ENCODE data around the gene CWF19L1. TPM values are rescaled to one million over a fixed set of nuclear protein-coding genes. Genes with fewer than 3 reads are reported as not detected.

Gene CWF19L1
- total RNA-seq, 1 experiment from 2014 or later: 28.1 TPM

- TF ChIP-seq, protein P1, sequence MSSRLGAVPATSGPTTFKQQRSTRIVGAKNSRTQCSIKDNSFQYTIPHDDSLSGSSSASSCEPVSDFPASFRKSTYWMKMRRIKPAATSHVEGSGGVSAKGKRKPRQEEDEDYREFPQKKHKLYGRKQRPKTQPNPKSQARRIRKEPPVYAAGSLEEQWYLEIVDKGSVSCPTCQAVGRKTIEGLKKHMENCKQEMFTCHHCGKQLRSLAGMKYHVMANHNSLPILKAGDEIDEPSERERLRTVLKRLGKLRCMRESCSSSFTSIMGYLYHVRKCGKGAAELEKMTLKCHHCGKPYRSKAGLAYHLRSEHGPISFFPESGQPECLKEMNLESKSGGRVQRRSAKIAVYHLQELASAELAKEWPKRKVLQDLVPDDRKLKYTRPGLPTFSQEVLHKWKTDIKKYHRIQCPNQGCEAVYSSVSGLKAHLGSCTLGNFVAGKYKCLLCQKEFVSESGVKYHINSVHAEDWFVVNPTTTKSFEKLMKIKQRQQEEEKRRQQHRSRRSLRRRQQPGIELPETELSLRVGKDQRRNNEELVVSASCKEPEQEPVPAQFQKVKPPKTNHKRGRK (CRISPR knock-in tag; IDR thresholded peaks at IDR 0.05; ENCODE audit: borderline replicate concordance): no peak
Observed at GRCh38 chr10:100288196-100288595, 20.8 kb upstream of the CWF19L1 start (continued).

GRCh38 chr10:100287756-100288155 is 20.3 kb upstream of the CWF19L1 start:
- ChIA-PET POLR2A (no interaction called here), CTCF (interaction anchor here (1.5 kb wide), 1 partner anchor 16 kb away, joined by 5 read pairs; no protein-coding TSS in a partner anchor)
- H3K36me3 Mint-ChIP-seq: peaks cover 3% of the 10 kb centered on the region; the same call in 1 of the 2 replicates
- no peaks in the 10 kb centered on the region for H3K9me3 Mint-ChIP-seq
- H3K4me3 Mint-ChIP-seq: peak overlapping the region; percentile 20; the same call in 1 of the 2 replicates
- no peak for TF ChIP-seq RORB (CRISPR knock-in tag; IDR thresholded peaks at IDR 0.05)
- no peak for TF ChIP-seq NFE2L1 (CRISPR knock-in tag; IDR thresholded peaks at IDR 0.05)
- no peak for TF ChIP-seq SP1 (CRISPR knock-in tag; conservative IDR thresholded peaks at IDR 0.05)
- no peak overlapping the region for H3K27ac Mint-ChIP-seq
- peaks cover 20% of the 10 kb centered on the region for H3K4me1 Mint-ChIP-seq
- no peak for DNase-seq (ENCODE audit: low spot score)
- ATAC-seq: no peak
- H3K27me3 Mint-ChIP-seq (ENCODE audit: low read depth): peaks cover 5% of the 10 kb centered on the region

DNA sequence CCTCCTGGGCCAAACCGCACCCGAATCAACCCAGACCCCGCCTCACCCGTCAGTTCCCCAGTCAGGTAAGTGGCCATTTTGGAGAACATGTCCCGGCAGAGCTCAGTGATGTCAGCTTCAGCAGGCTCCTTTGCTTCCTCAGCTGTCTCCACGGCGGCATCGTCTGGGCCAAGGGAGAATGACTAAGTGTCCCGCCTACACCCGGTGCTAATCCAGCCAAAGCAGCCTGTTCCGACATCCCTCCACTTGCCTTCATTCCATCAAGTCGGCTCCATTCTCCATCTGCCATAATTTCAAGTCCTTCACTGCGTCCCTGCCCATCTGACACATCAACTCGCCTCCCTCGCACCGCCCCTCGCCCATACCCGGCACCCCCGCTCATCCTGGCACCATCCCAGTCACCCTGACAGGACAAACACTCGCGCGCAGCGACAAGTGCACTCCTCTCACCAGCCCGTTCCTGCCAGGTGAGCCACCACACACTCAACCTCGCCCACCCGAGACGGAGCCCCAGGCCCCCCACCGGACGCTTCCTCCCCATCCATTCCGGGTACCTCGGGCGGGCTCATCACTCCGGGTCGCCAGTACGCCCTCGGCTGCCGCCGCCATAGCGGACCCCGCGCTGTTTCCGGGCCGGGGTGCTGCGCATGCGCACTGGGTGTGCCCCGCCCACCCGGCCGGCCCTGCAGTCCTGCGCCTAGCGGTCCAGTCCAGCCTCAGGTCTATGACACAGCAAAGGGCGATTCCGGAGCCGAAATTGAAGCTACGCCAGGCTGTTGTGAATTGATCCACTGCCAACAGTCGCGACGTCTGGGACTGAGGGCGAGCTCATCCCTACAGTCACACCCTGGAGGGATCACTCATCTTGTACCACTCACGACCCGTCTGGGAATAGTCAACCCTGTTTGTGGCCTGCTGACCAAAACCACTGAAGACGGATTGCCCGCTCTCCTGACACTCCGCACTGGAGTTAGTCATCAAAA is 18.9 kb upstream of the CWF19L1 start, which contains the start of gene BLOC1S2:
Gene BLOC1S2, minus strand, starts transcription at position 630 of the 983 bp plus-strand sequence. Its CDS starts 21 bp downstream, at position 609.
- ChIA-PET CTCF (interaction anchor here (0.7 to 2.4 kb wide), 3 partner anchors 17 to 232 kb away, joined by 3 to 6 read pairs (median 5); no protein-coding TSS in a partner anchor), POLR2A (interaction anchor here (0.5 to 1.0 kb wide), 3 partner anchors 87 to 975 kb away, joined by 3 to 4 read pairs (median 3); partner anchors contain the start of genes COX15 and CUTC)
- Mint-ChIP-seq H3K27me3 (ENCODE audit: low read depth) (peaks cover 5% of the 10 kb centered on the region), H3K9me3 (no peaks in the 10 kb centered on the region), H3K36me3 (peaks cover 3% of the 10 kb centered on the region; the same call in 1 of the 2 replicates), H3K4me1 (peaks cover 17% of the 10 kb centered on the region), H3K27ac (peak within 1 kb of the TSS; percentile 94), H3K4me3 (peak within 1 kb of the TSS; percentile 99)
- peak; percentile 91 for ATAC-seq
- DNase-seq (ENCODE audit: low spot score): peak; percentile 85
- TF ChIP-seq HMGXB4 (CRISPR knock-in tag; IDR thresholded peaks at IDR 0.05): peak; percentile 72; the same call in 1 of the 2 replicates
- no peak for TF ChIP-seq ZNF416 (CRISPR knock-in tag; IDR thresholded peaks at IDR 0.05)
- TF ChIP-seq, protein P2, sequence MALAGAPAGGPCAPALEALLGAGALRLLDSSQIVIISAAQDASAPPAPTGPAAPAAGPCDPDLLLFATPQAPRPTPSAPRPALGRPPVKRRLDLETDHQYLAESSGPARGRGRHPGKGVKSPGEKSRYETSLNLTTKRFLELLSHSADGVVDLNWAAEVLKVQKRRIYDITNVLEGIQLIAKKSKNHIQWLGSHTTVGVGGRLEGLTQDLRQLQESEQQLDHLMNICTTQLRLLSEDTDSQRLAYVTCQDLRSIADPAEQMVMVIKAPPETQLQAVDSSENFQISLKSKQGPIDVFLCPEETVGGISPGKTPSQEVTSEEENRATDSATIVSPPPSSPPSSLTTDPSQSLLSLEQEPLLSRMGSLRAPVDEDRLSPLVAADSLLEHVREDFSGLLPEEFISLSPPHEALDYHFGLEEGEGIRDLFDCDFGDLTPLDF (CRISPR knock-in tag; IDR thresholded peaks at IDR 0.05): no peak
- no peak for TF ChIP-seq KAT7 (CRISPR knock-in tag; IDR thresholded peaks at IDR 0.05; ENCODE audit: borderline replicate concordance)
- TF ChIP-seq ZNF671 (CRISPR knock-in tag; IDR thresholded peaks at IDR 0.05): no peak
- TF ChIP-seq, protein P3, sequence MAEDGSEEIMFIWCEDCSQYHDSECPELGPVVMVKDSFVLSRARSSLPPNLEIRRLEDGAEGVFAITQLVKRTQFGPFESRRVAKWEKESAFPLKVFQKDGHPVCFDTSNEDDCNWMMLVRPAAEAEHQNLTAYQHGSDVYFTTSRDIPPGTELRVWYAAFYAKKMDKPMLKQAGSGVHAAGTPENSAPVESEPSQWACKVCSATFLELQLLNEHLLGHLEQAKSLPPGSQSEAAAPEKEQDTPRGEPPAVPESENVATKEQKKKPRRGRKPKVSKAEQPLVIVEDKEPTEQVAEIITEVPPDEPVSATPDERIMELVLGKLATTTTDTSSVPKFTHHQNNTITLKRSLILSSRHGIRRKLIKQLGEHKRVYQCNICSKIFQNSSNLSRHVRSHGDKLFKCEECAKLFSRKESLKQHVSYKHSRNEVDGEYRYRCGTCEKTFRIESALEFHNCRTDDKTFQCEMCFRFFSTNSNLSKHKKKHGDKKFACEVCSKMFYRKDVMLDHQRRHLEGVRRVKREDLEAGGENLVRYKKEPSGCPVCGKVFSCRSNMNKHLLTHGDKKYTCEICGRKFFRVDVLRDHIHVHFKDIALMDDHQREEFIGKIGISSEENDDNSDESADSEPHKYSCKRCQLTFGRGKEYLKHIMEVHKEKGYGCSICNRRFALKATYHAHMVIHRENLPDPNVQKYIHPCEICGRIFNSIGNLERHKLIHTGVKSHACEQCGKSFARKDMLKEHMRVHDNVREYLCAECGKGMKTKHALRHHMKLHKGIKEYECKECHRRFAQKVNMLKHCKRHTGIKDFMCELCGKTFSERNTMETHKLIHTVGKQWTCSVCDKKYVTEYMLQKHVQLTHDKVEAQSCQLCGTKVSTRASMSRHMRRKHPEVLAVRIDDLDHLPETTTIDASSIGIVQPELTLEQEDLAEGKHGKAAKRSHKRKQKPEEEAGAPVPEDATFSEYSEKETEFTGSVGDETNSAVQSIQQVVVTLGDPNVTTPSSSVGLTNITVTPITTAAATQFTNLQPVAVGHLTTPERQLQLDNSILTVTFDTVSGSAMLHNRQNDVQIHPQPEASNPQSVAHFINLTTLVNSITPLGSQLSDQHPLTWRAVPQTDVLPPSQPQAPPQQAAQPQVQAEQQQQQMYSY (CRISPR knock-in tag; IDR thresholded peaks at IDR 0.05): no peak; the same call in 1 of the 2 replicates
- TF ChIP-seq CREB1 (CRISPR knock-in tag; IDR thresholded peaks at IDR 0.05): peak; percentile 14; the same call in 1 of the 2 replicates
- TF ChIP-seq TEAD1 (CRISPR knock-in tag; IDR thresholded peaks at IDR 0.05): peak; percentile 77; the same call in 1 of the 2 replicates
- TF ChIP-seq GRHL2 (CRISPR knock-in tag; IDR thresholded peaks at IDR 0.05; ENCODE audit: insufficient replicate concordance, severe bottlenecking): no peak
- TF ChIP-seq, protein P1 (CRISPR knock-in tag; IDR thresholded peaks at IDR 0.05; ENCODE audit: borderline replicate concordance): no peak
- TF ChIP-seq GABPB1 (CRISPR knock-in tag; IDR thresholded peaks at IDR 0.05): 0 out of 2 replicates have a peak, but pooled peaks have one; percentile 14
- TF ChIP-seq CREM (CRISPR knock-in tag; IDR thresholded peaks at IDR 0.05): peak; percentile 44; the same call in 1 of the 2 replicates
- TF ChIP-seq FOXP1 (CRISPR knock-in tag; IDR thresholded peaks at IDR 0.05; ENCODE audit: borderline replicate concordance): peak; percentile 73; the same call in 1 of the 2 replicates
- no peak for TF ChIP-seq GTF2I (CRISPR knock-in tag; conservative IDR thresholded peaks at IDR 0.05)
- TF ChIP-seq SP1 (CRISPR knock-in tag; conservative IDR thresholded peaks at IDR 0.05): peak; percentile 66
- no peak for TF ChIP-seq NR2C2 (CRISPR knock-in tag; IDR thresholded peaks at IDR 0.05)
